Measurements from ENCODE around the gene CFAP157. TPM values are rescaled to one million over a fixed set of nuclear protein-coding genes. Genes with fewer than 3 reads are reported as not detected.

CFAP157 gene
- 1 to 10 TPM in 3 of 4 donors, not detected in 1; 2.1 to 5.4 (median 4.4) TPM for total RNA-seq

DNA sequence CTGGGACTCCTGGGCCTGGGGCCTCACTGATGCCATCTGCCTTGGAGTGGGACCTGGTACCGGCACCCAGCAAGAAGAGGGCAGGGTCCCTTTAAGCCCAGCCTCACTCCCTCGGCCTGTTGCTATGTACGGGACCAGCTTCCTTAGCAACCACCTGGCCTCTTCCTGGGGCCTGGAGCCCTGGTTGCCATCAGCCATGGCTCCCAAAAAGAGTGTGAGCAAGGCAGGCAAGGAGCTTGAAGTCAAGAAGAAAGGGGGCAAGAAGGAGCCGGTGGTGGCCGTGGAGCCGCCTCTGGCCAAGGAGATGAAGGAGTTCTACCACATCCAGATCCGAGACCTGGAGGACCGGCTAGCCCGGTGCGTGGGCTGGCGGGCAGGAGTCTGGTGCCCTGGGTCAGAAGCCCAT lies at the start of gene CFAP157:
TSS of gene CFAP157 (plus strand) at position 153 of the 406 bp plus-strand sequence. CDS start at position 197, 44 bp downstream.
- Histone ChIP-seq H3K4me3 (no peak within 1 kb of the TSS), H3K36me3 (no peaks in the 10 kb centered on the region), H3K27me3 (no peaks in the 10 kb centered on the region), H3K4me1 (no peaks in the 10 kb centered on the region), H3K27ac (no peak within 1 kb of the TSS), H3K9me3 (no peaks in the 10 kb centered on the region)
- DNase-seq, result no peak
- TF ChIP-seq POLR2A (IDR thresholded peaks at IDR 0.05), result no peak
- TF ChIP-seq, protein P1, sequence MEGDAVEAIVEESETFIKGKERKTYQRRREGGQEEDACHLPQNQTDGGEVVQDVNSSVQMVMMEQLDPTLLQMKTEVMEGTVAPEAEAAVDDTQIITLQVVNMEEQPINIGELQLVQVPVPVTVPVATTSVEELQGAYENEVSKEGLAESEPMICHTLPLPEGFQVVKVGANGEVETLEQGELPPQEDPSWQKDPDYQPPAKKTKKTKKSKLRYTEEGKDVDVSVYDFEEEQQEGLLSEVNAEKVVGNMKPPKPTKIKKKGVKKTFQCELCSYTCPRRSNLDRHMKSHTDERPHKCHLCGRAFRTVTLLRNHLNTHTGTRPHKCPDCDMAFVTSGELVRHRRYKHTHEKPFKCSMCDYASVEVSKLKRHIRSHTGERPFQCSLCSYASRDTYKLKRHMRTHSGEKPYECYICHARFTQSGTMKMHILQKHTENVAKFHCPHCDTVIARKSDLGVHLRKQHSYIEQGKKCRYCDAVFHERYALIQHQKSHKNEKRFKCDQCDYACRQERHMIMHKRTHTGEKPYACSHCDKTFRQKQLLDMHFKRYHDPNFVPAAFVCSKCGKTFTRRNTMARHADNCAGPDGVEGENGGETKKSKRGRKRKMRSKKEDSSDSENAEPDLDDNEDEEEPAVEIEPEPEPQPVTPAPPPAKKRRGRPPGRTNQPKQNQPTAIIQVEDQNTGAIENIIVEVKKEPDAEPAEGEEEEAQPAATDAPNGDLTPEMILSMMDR (IDR thresholded peaks at IDR 0.05), result no peak
- intact Hi-C loops (cut with DNase I; ENCODE audit: low total_unique reads), result no loop called here

DNA sequence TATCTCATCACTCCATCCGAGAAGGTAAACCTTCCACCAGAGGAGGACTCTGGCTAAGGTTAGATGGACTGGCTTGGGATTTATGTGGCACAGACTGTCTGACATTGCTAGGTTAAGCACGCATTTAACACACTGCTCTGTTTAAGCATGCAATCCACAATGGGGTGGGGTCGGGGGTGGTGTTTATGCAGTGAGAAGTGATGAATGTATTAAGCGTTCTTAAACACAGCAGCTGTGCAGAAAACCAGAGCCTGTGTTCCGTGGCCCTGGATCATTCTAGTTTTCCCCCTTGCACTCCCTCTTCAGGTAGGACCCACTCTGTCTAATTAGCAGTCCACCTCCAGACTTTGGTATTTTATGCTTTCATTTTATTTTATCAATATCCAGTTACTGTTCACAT lies 48.4 kb upstream of the CFAP157 start:
- H3K36me3 ChIP-seq, result no peaks in the 10 kb centered on the region
- no peaks in the 10 kb centered on the region for H3K4me1 ChIP-seq
- intact Hi-C loops (cut with DNase I; ENCODE audit: low total_unique reads), result no loop called here
- TF ChIP-seq, protein P1 (IDR thresholded peaks at IDR 0.05), result no peak
- no peak for TF ChIP-seq POLR2A (IDR thresholded peaks at IDR 0.05)
- no peak overlapping the region for H3K4me3 ChIP-seq
- no peak for DNase-seq
- no peaks in the 10 kb centered on the region for H3K27me3 ChIP-seq
- H3K9me3 ChIP-seq, result no peaks in the 10 kb centered on the region
- H3K27ac ChIP-seq, result no peak overlapping the region

DNA sequence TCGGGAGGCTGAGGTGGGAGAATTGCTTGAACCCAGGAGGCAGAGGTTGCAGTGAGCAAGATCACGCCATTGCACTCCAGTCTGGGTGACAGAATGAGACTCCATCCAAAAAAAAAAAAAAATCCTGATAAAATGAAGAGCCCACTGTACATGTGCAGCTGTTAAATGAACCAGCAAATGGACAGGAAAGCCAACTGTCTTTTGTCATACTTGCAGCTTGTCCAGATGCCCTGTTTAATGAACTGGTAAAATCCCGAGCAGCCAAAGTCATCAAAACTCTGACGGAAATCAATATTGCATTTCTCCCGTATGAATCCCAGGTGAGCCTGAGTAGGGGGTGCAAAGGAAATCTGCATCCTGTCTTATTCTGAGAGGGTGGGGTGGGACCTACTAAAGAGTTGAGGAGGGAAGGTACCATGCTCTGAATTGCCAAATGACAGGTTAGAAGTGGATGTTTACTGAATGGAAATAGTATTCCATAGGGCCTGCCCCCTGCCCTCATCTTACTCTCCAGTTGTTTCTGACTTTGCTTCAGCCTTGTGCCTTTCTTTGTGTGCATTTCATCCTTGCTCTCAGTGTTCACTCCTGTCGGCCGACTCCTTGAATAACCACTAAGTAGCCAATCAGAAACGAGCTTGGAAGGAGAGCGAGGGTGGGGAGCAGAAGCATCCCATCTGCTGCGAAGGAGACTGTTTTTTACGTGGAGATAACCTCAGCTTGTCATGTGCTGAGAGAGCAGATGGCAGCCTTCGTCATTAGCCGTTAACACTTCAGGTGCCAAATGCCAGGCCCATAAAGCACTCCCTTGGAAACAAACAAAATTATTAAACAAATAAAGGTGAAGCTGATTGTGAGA lies 45.7 kb upstream of the CFAP157 start:
- no peak for DNase-seq
- no peaks in the 10 kb centered on the region for H3K4me1 ChIP-seq
- H3K9me3 ChIP-seq, result no peaks in the 10 kb centered on the region
- no peaks in the 10 kb centered on the region for H3K27me3 ChIP-seq
- no peak for TF ChIP-seq POLR2A (IDR thresholded peaks at IDR 0.05)
- TF ChIP-seq, protein P1 (IDR thresholded peaks at IDR 0.05), result no peak
- no peaks in the 10 kb centered on the region for H3K36me3 ChIP-seq
- H3K4me3 ChIP-seq, result no peak overlapping the region
- H3K27ac ChIP-seq, result no peak overlapping the region
- intact Hi-C loops (cut with DNase I; ENCODE audit: low total_unique reads), result no loop called here

DNA sequence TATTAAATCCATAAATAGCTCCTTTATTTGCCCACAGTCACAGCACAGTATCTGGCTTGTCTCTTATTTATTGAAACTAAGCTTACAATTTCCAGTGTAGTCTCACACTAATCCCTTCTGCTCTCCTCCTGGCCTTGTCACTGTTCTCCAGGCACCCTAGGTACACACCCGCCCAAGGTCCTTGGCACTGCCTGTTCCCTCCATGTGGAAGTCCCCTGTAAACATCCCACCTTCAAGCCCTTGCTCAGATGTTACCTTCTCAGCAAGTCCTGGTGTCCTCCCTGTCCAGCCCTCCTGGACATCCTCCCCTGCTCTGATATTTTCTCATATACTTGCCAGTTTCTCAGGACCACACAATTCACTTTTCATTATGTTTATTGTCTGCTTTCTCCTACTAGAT lies 44.2 kb upstream of the CFAP157 start:
- Histone ChIP-seq H3K27ac (no peak overlapping the region), H3K9me3 (no peaks in the 10 kb centered on the region), H3K4me1 (no peaks in the 10 kb centered on the region), H3K27me3 (no peaks in the 10 kb centered on the region), H3K4me3 (no peak overlapping the region), H3K36me3 (no peaks in the 10 kb centered on the region)
- intact Hi-C loops (cut with DNase I; ENCODE audit: low total_unique reads), result no loop called here
- no peak for TF ChIP-seq POLR2A (IDR thresholded peaks at IDR 0.05)
- TF ChIP-seq, protein P1 (IDR thresholded peaks at IDR 0.05), result no peak
- DNase-seq, result no peak

DNA sequence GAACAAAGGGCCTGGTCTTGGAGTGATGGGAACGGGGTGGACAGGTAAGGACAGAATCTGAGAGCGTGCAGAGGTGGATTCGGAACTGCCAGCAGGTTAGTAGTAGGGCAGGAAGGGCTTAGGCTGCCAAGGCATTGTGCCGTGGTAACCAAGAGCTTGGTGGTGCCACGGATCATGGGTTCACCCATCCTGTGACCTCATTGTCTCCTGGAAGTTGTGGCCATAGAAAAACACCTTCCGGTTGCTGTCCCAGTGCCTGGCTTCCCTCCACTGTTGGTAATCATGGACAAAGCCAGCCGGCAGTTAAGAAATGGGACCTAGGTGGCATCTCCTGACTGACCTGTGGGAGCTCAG lies 42.5 kb upstream of the CFAP157 start:
- peak overlapping the region; percentile 46 to 65 for H3K27ac ChIP-seq
- DNase-seq, result no peak
- H3K36me3 ChIP-seq, result no peaks in the 10 kb centered on the region

More for the DNA sequence above, 42.5 kb upstream of the CFAP157 start:
- H3K4me1 ChIP-seq, result no peaks in the 10 kb centered on the region
- H3K4me3 ChIP-seq, result no peak overlapping the region
- no peak for TF ChIP-seq POLR2A (IDR thresholded peaks at IDR 0.05)
- TF ChIP-seq, protein P1 (IDR thresholded peaks at IDR 0.05), result no peak
- H3K9me3 ChIP-seq, result no peaks in the 10 kb centered on the region
- no peaks in the 10 kb centered on the region for H3K27me3 ChIP-seq
- intact Hi-C loops (cut with DNase I; ENCODE audit: low total_unique reads), result no loop called here

Measured in uterus (tissue), 4 donors.